ENCODE data around the gene GFRA1. TPM values are rescaled to one million over a fixed set of nuclear protein-coding genes. Genes with fewer than 3 reads are reported as not detected.

The GFRA1 gene
- total RNA-seq, 2 experiments from 2014 or later, result not detected

DNA sequence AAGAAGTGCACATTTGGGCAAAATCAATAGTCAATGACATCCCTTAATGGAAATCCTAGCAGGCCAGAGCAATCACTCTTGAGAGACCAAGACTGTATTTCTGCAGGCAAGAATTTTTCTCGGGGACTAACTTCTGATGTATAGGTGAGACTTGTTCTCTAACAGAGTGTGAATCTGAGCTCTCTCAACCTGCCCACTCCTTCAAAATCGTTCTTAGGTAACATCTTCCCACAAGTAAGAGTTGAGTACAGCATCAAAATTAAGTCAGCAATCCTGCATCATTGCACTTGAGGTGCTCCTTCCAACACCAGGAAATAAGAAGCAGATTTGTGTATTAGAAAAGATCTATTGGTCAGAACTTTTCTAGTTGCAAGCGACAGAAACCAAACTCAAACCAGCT, 25.6 kb upstream of the GFRA1 start:
- ATAC-seq (ENCODE audit: poor library complexity), result no peak

DNA sequence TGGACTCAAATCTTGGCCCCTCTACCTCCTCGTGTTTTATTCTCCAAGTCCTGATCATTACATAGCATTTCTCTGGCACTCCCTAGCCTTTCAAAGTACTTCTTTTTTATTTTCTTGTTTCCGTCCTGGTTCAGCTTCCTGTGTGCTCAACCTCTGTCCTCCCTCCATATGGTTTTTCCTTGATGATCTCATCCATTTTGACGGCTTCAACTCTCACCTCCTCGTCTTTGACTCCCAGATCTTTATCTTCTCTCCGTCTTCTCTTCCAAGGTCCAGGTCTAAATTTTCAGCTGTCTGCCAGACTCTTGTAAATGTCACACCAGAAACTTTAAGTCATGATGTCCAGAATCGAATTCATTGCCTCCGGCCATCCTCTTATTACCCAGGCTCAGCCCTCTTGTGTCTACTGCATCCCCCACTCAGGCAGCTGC, 23.3 kb upstream of the GFRA1 start:
- H3K27me3 ChIP-seq (ENCODE audit: control insufficient read depth in 1 of 2, insufficient read depth in 2 of 2, low read length in 2 of 2), result no peaks in the 10 kb centered on the region
- no peak overlapping the region for H3K4me3 ChIP-seq (ENCODE audit: low read length)
- no peak overlapping the region for H3K27ac Mint-ChIP-seq
- no peaks in the 10 kb centered on the region for H3K36me3 ChIP-seq (ENCODE audit: insufficient read depth, low read length)
- no peaks in the 10 kb centered on the region for H3K9me3 Mint-ChIP-seq
- no peaks in the 10 kb centered on the region for H3K36me3 Mint-ChIP-seq (ENCODE audit: low read depth)
- H3K27ac ChIP-seq (ENCODE audit: low read depth in 1 of 2, low read length in 2 of 2), result no peak overlapping the region
- ATAC-seq (ENCODE audit: poor library complexity) (no peak), DNase-seq (no peak)
- H3K4me1 ChIP-seq (ENCODE audit: insufficient read depth, low read length), result no peaks in the 10 kb centered on the region
- CTCF ChIA-PET, result no interaction called here
- intact Hi-C loops (cut with DNase I, micrococcal nuclease), result no loop called here
- no peaks in the 10 kb centered on the region for H3K4me1 Mint-ChIP-seq (ENCODE audit: low read depth)
- H3K4me3 Mint-ChIP-seq, result no peak overlapping the region
- peaks cover 10% of the 10 kb centered on the region for H3K27me3 Mint-ChIP-seq
- POLR2A ChIA-PET, result no interaction called here
- H3K9me3 ChIP-seq (ENCODE audit: control insufficient read depth in 1 of 2, insufficient read depth in 1 of 2, low read length in 2 of 2), result no peaks in the 10 kb centered on the region
- TF ChIP-seq, protein P1, sequence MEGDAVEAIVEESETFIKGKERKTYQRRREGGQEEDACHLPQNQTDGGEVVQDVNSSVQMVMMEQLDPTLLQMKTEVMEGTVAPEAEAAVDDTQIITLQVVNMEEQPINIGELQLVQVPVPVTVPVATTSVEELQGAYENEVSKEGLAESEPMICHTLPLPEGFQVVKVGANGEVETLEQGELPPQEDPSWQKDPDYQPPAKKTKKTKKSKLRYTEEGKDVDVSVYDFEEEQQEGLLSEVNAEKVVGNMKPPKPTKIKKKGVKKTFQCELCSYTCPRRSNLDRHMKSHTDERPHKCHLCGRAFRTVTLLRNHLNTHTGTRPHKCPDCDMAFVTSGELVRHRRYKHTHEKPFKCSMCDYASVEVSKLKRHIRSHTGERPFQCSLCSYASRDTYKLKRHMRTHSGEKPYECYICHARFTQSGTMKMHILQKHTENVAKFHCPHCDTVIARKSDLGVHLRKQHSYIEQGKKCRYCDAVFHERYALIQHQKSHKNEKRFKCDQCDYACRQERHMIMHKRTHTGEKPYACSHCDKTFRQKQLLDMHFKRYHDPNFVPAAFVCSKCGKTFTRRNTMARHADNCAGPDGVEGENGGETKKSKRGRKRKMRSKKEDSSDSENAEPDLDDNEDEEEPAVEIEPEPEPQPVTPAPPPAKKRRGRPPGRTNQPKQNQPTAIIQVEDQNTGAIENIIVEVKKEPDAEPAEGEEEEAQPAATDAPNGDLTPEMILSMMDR (IDR thresholded peaks at IDR 0.05), result no peak

More for the DNA sequence above, 25.6 kb upstream of the GFRA1 start:
- H3K4me1 ChIP-seq (ENCODE audit: insufficient read depth, low read length), result no peaks in the 10 kb centered on the region
- ChIA-PET CTCF (interaction anchor here (1.6 kb wide), 1 partner anchor 13 kb away, joined by 3 read pairs; no protein-coding TSS in a partner anchor), POLR2A (no interaction called here)
- no peaks in the 10 kb centered on the region for H3K27me3 ChIP-seq (ENCODE audit: control insufficient read depth in 1 of 2, insufficient read depth in 2 of 2, low read length in 2 of 2)
- H3K27me3 Mint-ChIP-seq, result peaks cover 10% of the 10 kb centered on the region
- H3K9me3 ChIP-seq (ENCODE audit: control insufficient read depth in 1 of 2, insufficient read depth in 1 of 2, low read length in 2 of 2), result no peaks in the 10 kb centered on the region
- no peak overlapping the region for H3K4me3 ChIP-seq (ENCODE audit: low read length)
- H3K27ac Mint-ChIP-seq, result no peak overlapping the region
- H3K9me3 Mint-ChIP-seq, result peaks cover 6% of the 10 kb centered on the region
- intact Hi-C loops (cut with DNase I, micrococcal nuclease), result no loop called here
- H3K4me3 Mint-ChIP-seq, result no peak overlapping the region
- no peaks in the 10 kb centered on the region for H3K36me3 ChIP-seq (ENCODE audit: insufficient read depth, low read length)
- no peaks in the 10 kb centered on the region for H3K4me1 Mint-ChIP-seq (ENCODE audit: low read depth)
- no peak overlapping the region for H3K27ac ChIP-seq (ENCODE audit: low read depth in 1 of 2, low read length in 2 of 2)
- H3K36me3 Mint-ChIP-seq (ENCODE audit: low read depth), result no peaks in the 10 kb centered on the region
- TF ChIP-seq, protein P1 (IDR thresholded peaks at IDR 0.05), result no peak
- DNase-seq, result no peak

DNA sequence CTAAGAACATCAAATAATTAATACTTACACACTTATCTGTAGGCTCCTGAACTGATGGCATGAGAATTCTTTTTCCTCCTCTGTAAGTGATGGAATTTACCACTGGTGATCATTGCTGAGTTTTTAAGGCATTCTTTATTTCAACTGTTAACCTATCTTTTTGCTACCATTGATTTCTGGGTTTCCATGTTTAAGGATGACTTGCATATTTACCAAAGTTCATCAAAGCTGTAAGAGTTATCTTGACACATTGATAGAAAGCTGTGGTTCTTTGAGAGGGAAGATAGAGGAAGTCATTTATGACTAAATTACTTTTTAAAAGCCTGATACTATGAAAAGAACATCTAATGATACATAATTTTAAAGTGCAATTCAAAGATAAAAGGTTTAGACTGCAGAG, 19.5 kb upstream of the GFRA1 start:
- no peaks in the 10 kb centered on the region for H3K9me3 ChIP-seq (ENCODE audit: control insufficient read depth in 1 of 2, insufficient read depth in 1 of 2, low read length in 2 of 2)
- Mint-ChIP-seq H3K4me3 (no peak overlapping the region), H3K36me3 (ENCODE audit: low read depth) (no peaks in the 10 kb centered on the region), H3K27ac (no peak overlapping the region), H3K27me3 (peaks cover 18% of the 10 kb centered on the region), H3K4me1 (ENCODE audit: low read depth) (no peaks in the 10 kb centered on the region), H3K9me3 (no peaks in the 10 kb centered on the region)
- no peaks in the 10 kb centered on the region for H3K4me1 ChIP-seq (ENCODE audit: insufficient read depth, low read length)
- DNase-seq, result no peak
- no peaks in the 10 kb centered on the region for H3K36me3 ChIP-seq (ENCODE audit: insufficient read depth, low read length)
- H3K4me3 ChIP-seq (ENCODE audit: low read length), result no peak overlapping the region
- no peak for ATAC-seq (ENCODE audit: poor library complexity)
- H3K27me3 ChIP-seq (ENCODE audit: control insufficient read depth in 1 of 2, insufficient read depth in 2 of 2, low read length in 2 of 2), result no peaks in the 10 kb centered on the region
- ChIA-PET POLR2A (no interaction called here), CTCF (no interaction called here)
- TF ChIP-seq, protein P1 (IDR thresholded peaks at IDR 0.05), result no peak
- H3K27ac ChIP-seq (ENCODE audit: low read depth in 1 of 2, low read length in 2 of 2), result no peak overlapping the region
- intact Hi-C loops (cut with DNase I, micrococcal nuclease), result no loop called here
